Lower leg skin (tissue), 3 donors: ENCODE results near the gene CYGB.

Experiments
- CTCF ChIP-seq, 3 donors: fragments of 450-650 bp; IDR thresholded peaks; one replicate each; pipeline ENCODE4 v1.5.1; 2016; ENCODE audit warnings: antibody characterized with exemption in 3 of 3, mild to moderate bottlenecking in 3 of 3, moderate library complexity in 2 of 3
- POLR2A ChIP-seq, 2 donors: fragments of 450-650 bp; IDR thresholded peaks; one replicate each; pipeline ENCODE4 v1.6.1; 2016 to 2017; ENCODE audit warnings: antibody characterized with exemption in 2 of 2, mild to moderate bottlenecking in 1 of 2, moderate library complexity in 1 of 2

GRCh38 chr17:76515274-76515949, 22.1 kb downstream of the CYGB start:
- TF ChIP-seq POLR2A (IDR thresholded peaks at IDR 0.05): no peak
- TF ChIP-seq CTCF (IDR thresholded peaks at IDR 0.05): no peak
